ENCODE results near the gene ADAM23.
A peak's percentile ranks its signal among the peaks of the same experiment; 100 is the strongest.

The ADAM23 gene

DNA sequence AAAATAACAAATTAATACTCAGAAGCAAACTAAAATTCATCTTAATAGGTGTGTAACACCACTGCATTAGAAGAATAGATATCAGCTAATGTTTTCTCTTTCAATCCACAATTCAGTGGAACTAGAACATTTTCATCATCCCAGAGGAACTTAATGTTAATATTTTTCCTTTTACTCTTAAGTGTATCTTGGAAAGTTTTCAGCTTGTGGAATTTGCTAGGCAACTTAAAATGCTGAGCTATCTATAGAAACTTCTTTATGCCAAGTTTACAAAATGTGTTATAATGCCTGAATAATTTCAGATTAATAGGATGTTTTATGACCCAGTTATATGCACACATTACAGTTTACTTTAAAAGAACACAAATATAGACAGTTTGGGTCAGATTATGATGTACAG lies 112.4 kb downstream of the ADAM23 start:
- TF ChIP-seq ZBTB7A (IDR thresholded peaks at IDR 0.05; ENCODE audit: low read depth), result no peak
- no peak for TF ChIP-seq TCF12 (IDR thresholded peaks at IDR 0.05; ENCODE audit: low read depth)
- no peak for TF ChIP-seq FOXM1 (IDR thresholded peaks at IDR 0.05; ENCODE audit: borderline replicate concordance, low read depth)
- no peak for TF ChIP-seq TEAD4 (IDR thresholded peaks at IDR 0.05)
- TF ChIP-seq, protein P1, sequence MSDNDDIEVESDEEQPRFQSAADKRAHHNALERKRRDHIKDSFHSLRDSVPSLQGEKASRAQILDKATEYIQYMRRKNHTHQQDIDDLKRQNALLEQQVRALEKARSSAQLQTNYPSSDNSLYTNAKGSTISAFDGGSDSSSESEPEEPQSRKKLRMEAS (IDR thresholded peaks at IDR 0.05), result no peak

DNA sequence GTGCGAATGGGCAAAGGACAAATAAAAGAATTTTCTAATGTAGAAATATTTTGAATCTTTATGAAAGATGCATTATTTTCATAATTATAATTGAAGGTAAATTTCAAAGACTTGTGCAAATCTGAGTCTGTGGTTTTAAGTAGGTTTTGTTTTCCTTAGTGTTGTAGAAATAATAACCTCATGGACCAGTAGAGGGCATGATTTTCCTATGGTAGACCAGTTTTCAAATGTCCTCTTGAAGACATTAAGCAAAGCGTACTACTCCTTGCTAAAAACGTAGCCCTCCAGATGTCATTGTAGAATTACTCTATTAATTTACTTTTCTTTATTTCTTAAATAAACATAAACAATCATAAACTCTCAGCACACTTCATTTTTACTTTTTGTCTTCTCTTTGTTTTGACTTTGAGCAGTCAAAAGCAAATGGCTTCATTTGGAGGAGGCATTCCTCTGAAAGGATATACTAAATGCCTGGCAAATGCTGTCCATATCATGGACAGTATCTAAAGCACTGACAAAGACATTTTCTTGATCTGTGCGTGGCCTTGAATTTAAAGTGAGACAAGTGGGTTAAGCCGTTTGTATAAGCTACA lies 113.1 kb downstream of the ADAM23 start:
- TF ChIP-seq YY1 (IDR thresholded peaks at IDR 0.05; ENCODE audit: low read depth), result no peak
- TF ChIP-seq RAD21 (IDR thresholded peaks at IDR 0.05; ENCODE audit: low read depth), result peak; percentile 52; the same call in 1 of the 2 replicates
- TF ChIP-seq EP300 (IDR thresholded peaks at IDR 0.05; ENCODE audit: borderline replicate concordance), result no peak

DNA sequence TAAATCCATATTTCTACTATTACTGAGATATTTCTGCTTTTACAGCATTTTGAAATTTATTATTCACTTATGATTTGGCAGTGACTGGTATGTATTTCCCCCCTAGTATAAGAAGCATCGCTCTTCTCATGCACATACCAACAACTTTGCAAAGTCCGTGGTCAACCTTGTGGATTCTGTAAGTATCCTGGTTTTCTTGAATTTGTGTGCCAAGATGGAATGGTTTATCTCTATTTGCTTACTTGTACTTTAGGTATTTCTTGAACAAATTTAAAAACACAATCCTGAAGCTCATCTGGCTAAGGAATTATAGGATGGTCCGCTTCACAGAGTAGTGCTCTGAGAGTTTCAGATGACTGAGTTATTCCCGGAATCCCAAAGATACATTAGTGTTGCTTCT lies 114.0 kb downstream of the ADAM23 start:
- no peak for TF ChIP-seq NFIC (IDR thresholded peaks at IDR 0.05)
- TF ChIP-seq EGR1 (IDR thresholded peaks at IDR 0.05), result no peak
- no peak for TF ChIP-seq YY1 (IDR thresholded peaks at IDR 0.05; ENCODE audit: low read depth)
- TF ChIP-seq ZBTB7A (IDR thresholded peaks at IDR 0.05; ENCODE audit: low read depth), result no peak
- no peak for TF ChIP-seq EP300 (IDR thresholded peaks at IDR 0.05; ENCODE audit: borderline replicate concordance)
- no peak for TF ChIP-seq CEBPB (IDR thresholded peaks at IDR 0.05)
- no peak for TF ChIP-seq TAF1 (IDR thresholded peaks at IDR 0.05; ENCODE audit: low read depth)

DNA sequence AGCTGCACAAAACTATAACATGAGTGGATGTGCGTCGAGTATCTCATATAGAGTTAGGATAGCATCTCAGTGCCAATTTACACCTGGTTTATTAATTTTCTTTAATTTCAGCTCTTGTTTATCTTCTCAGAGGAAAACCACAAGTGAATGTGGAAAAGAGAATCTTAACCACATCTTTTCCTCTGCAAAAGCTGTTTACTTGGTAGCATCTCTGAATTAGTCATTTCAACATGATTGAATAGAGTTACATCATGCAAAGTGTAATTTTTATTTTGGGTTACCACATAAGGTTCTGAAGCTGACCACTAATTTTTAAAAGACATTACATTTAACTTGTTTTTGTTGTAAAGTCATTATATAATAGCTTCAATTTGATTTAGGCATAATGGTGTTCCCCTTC lies 115.2 kb downstream of the ADAM23 start:
- TF ChIP-seq REST (IDR thresholded peaks at IDR 0.05; ENCODE audit: low read depth) (no peak), TAF1 (IDR thresholded peaks at IDR 0.05; ENCODE audit: low read depth) (no peak), ZBTB7A (IDR thresholded peaks at IDR 0.05; ENCODE audit: low read depth) (no peak), TCF12 (IDR thresholded peaks at IDR 0.05; ENCODE audit: low read depth) (no peak), CREB1 (IDR thresholded peaks at IDR 0.05; ENCODE audit: low read depth) (no peak), YY1 (IDR thresholded peaks at IDR 0.05; ENCODE audit: low read depth) (no peak), RAD21 (IDR thresholded peaks at IDR 0.05; ENCODE audit: low read depth) (no peak), CEBPB (IDR thresholded peaks at IDR 0.05) (no peak), TEAD4 (IDR thresholded peaks at IDR 0.05) (no peak), FOXM1 (IDR thresholded peaks at IDR 0.05; ENCODE audit: borderline replicate concordance, low read depth) (no peak), NFIC (IDR thresholded peaks at IDR 0.05) (no peak), EGR1 (IDR thresholded peaks at IDR 0.05) (no peak), EP300 (IDR thresholded peaks at IDR 0.05; ENCODE audit: borderline replicate concordance) (no peak)
- TF ChIP-seq, protein P2, sequence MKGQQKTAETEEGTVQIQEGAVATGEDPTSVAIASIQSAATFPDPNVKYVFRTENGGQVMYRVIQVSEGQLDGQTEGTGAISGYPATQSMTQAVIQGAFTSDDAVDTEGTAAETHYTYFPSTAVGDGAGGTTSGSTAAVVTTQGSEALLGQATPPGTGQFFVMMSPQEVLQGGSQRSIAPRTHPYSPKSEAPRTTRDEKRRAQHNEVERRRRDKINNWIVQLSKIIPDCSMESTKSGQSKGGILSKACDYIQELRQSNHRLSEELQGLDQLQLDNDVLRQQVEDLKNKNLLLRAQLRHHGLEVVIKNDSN (IDR thresholded peaks at IDR 0.05), result no peak
- TF ChIP-seq, protein P1 (IDR thresholded peaks at IDR 0.05), result no peak

- TF ChIP-seq ZBTB7A (IDR thresholded peaks at IDR 0.05; ENCODE audit: low read depth) (no peak), TCF12 (IDR thresholded peaks at IDR 0.05; ENCODE audit: low read depth) (no peak), NFIC (IDR thresholded peaks at IDR 0.05) (no peak), CREB1 (IDR thresholded peaks at IDR 0.05; ENCODE audit: low read depth) (no peak), CEBPB (IDR thresholded peaks at IDR 0.05) (no peak), FOXM1 (IDR thresholded peaks at IDR 0.05; ENCODE audit: borderline replicate concordance, low read depth) (no peak), YY1 (IDR thresholded peaks at IDR 0.05; ENCODE audit: low read depth) (no peak), REST (IDR thresholded peaks at IDR 0.05; ENCODE audit: low read depth) (no peak), TAF1 (IDR thresholded peaks at IDR 0.05; ENCODE audit: low read depth) (no peak), EP300 (IDR thresholded peaks at IDR 0.05; ENCODE audit: borderline replicate concordance) (no peak), EGR1 (IDR thresholded peaks at IDR 0.05) (no peak), TEAD4 (IDR thresholded peaks at IDR 0.05) (no peak)
- TF ChIP-seq, protein P2 (IDR thresholded peaks at IDR 0.05), result no peak
- TF ChIP-seq, protein P1 (IDR thresholded peaks at IDR 0.05), result no peak
Measured at GRCh38 chr2:206561962-206562361, 118.6 kb downstream of the ADAM23 start.

GRCh38 chr2:206562375-206562774 lies 119.0 kb downstream of the ADAM23 start:
- TF ChIP-seq REST (IDR thresholded peaks at IDR 0.05; ENCODE audit: low read depth) (no peak), YY1 (IDR thresholded peaks at IDR 0.05; ENCODE audit: low read depth) (no peak), CREB1 (IDR thresholded peaks at IDR 0.05; ENCODE audit: low read depth) (no peak), TAF1 (IDR thresholded peaks at IDR 0.05; ENCODE audit: low read depth) (no peak), EP300 (IDR thresholded peaks at IDR 0.05; ENCODE audit: borderline replicate concordance) (no peak), CEBPB (IDR thresholded peaks at IDR 0.05) (no peak), NFIC (IDR thresholded peaks at IDR 0.05) (no peak), RAD21 (IDR thresholded peaks at IDR 0.05; ENCODE audit: low read depth) (no peak), ZBTB7A (IDR thresholded peaks at IDR 0.05; ENCODE audit: low read depth) (no peak)

Measured in Ishikawa (cell line).